Vagina (tissue), 2 donors: ENCODE measurements around the gene OR1M1. TPM values are rescaled to one million over a fixed set of nuclear protein-coding genes. Genes with fewer than 3 reads are reported as not detected.
"Not testable (repeated sequence)": the region's sequence is repeated elsewhere in the genome, so short reads cannot be mapped to it uniquely, and the experiment has no call there.

Source experiments
- DNase-seq, 2 donors: peaks; one replicate each; pipeline ENCODE4 v3.0.0-alpha.2; 2017; ENCODE audit errors: extremely low spot score in 2 of 2
- H3K27ac ChIP-seq: fragments of 200-600 bp; sonication (generic); one replicate; pipeline ENCODE4 v1.5.1; 2019
- H3K27me3 ChIP-seq: fragments of 200-600 bp; sonication (generic); one replicate; pipeline ENCODE4 v1.5.1; 2019
- H3K36me3 ChIP-seq, 2 donors: fragments of 200-600 bp; sonication (generic); one replicate each; pipeline ENCODE4 v1.5.1; 2017 to 2019
- H3K4me1 ChIP-seq: fragments of 200-600 bp; sonication (generic); one replicate; pipeline ENCODE4 v1.5.1; 2019
- H3K4me3 ChIP-seq, 2 donors: fragments of 200-600 bp; sonication (generic); 1 replicate in 1 of 2; 2 replicates in 1 of 2; pipeline ENCODE4 v1.5.1; 2016 to 2019
- H3K9me3 ChIP-seq: fragments of 200-600 bp; sonication (generic); one replicate; pipeline ENCODE4 v1.5.1; 2019
- POLR2A ChIP-seq, 2 donors: fragments of 450-650 bp; IDR thresholded peaks; one replicate each; pipeline ENCODE4 v1.6.1; 2017; ENCODE audit warnings: antibody characterized with exemption in 2 of 2, mild to moderate bottlenecking in 2 of 2, moderate library complexity in 2 of 2
- POLR2AphosphoS5 ChIP-seq, 2 donors: sonication (generic); formaldehyde crosslinking; IDR thresholded peaks; one replicate each; pipeline ENCODE4 v1.9.0; 2017; ENCODE audit warnings: antibody characterized with exemption in 2 of 2, mild to moderate bottlenecking in 2 of 2, low read depth in 1 of 2; ENCODE audit not compliant: insufficient read depth in 1 of 2
- intact Hi-C: fragments of 100-400 bp; cut with DNase I; formaldehyde crosslinking; loops from one replicate; pipeline ENCODE4 v1.15.1; 2023
- total RNA-seq: library from RNA; depleted of rRNA; stranded (reverse); fragments of >200 nt; gene quantifications from one replicate; pipeline ENCODE4 v1.2.3, GENCODE V29; 2016
- TF ChIP-seq, protein P1 (sequence below), 3 experiments: fragments of 450-650 bp in 2 of 3; fragments of 200-600 bp in 1 of 3; sonication (generic) in 1 of 3; IDR thresholded peaks; one replicate each; pipeline ENCODE4 v1.5.1; 2017 to 2019; ENCODE audit warnings: antibody characterized with exemption in 3 of 3, mild to moderate bottlenecking in 2 of 3, moderate library complexity in 2 of 3

Gene OR1M1
- total RNA-seq, 1 donor from 2014 or later = not detected

- Histone ChIP-seq H3K36me3 (no peaks in the 10 kb centered on the region), H3K27ac (no peak overlapping the region), H3K27me3 (no peaks in the 10 kb centered on the region), H3K4me1 (no peaks in the 10 kb centered on the region), H3K4me3 (no peak overlapping the region), H3K9me3 (no peaks in the 10 kb centered on the region)
- DNase-seq = no peak
- intact Hi-C loops = no loop called here
- TF ChIP-seq, protein P1, sequence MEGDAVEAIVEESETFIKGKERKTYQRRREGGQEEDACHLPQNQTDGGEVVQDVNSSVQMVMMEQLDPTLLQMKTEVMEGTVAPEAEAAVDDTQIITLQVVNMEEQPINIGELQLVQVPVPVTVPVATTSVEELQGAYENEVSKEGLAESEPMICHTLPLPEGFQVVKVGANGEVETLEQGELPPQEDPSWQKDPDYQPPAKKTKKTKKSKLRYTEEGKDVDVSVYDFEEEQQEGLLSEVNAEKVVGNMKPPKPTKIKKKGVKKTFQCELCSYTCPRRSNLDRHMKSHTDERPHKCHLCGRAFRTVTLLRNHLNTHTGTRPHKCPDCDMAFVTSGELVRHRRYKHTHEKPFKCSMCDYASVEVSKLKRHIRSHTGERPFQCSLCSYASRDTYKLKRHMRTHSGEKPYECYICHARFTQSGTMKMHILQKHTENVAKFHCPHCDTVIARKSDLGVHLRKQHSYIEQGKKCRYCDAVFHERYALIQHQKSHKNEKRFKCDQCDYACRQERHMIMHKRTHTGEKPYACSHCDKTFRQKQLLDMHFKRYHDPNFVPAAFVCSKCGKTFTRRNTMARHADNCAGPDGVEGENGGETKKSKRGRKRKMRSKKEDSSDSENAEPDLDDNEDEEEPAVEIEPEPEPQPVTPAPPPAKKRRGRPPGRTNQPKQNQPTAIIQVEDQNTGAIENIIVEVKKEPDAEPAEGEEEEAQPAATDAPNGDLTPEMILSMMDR (IDR thresholded peaks at IDR 0.05) = no peak
- TF ChIP-seq POLR2AphosphoS5 (IDR thresholded peaks at IDR 0.05; ENCODE audit: insufficient read depth in 1 of 2, low read depth in 1 of 2) (no peak), POLR2A (IDR thresholded peaks at IDR 0.05) (no peak)
These were observed 32.7 kb upstream of the OR1M1 start for GRCh38 chr19:9054207-9054606.

GRCh38 chr19:9054765-9055164, 32.1 kb upstream of the OR1M1 start:
- DNase-seq = no peak
- Histone ChIP-seq H3K4me3 (no peak overlapping the region), H3K27ac (no peak overlapping the region), H3K27me3 (no peaks in the 10 kb centered on the region), H3K36me3 (no peaks in the 10 kb centered on the region), H3K9me3 (no peaks in the 10 kb centered on the region), H3K4me1 (no peaks in the 10 kb centered on the region)
- TF ChIP-seq POLR2AphosphoS5 (IDR thresholded peaks at IDR 0.05; ENCODE audit: insufficient read depth in 1 of 2, low read depth in 1 of 2) (no peak), POLR2A (IDR thresholded peaks at IDR 0.05) (no peak)
- TF ChIP-seq, protein P1 (IDR thresholded peaks at IDR 0.05) = no peak
- intact Hi-C loops = no loop called here

GRCh38 chr19:9056131-9056530, 30.7 kb upstream of the OR1M1 start:
- H3K4me1 ChIP-seq, H3K36me3 ChIP-seq, H3K27me3 ChIP-seq, H3K4me3 ChIP-seq, DNase-seq, H3K27ac ChIP-seq, intact Hi-C loops, H3K9me3 ChIP-seq: not testable (repeated sequence)

DNA sequence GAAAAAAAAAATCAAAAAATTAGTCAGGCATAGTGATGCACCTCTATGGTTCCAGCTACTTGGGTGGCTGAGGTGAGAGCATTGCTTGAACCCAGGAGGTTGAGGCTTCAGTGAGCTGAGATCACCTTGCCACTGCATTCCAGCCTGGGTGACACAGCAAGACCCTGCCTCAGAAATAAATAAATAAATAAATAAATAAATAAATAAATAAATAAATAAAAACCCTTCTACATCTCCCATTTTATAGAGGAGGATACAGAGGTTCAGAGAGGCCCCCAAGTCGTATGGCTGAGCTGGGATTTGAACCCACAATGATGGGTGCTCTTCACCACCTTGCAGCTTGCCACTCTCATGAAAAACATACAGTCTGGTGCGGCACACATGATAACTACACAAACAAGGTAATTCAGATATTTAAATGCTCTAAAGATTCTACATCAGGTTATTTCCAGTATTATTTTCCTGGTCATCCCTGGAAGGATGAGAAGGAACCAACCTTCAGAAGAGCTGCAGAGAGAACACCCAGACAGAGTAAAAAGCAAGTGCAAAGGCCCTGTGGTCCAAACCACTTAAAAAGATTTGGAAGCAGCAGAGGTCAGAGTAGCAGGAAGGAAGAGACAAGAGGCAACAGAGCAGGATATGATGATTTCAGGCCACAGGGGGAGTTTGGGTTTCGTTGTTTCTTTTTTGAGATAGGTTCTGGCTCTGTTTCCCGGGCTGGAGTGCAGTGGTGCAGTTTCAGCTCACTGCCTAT, 29.2 kb upstream of the OR1M1 start:
- Histone ChIP-seq H3K27me3 (no peaks in the 10 kb centered on the region), H3K36me3 (no peaks in the 10 kb centered on the region), H3K4me3 (no peak overlapping the region), H3K4me1 (no peaks in the 10 kb centered on the region), H3K27ac (no peak overlapping the region), H3K9me3 (no peaks in the 10 kb centered on the region)
- no peak for DNase-seq
- intact Hi-C loops = no loop called here
- TF ChIP-seq POLR2A (IDR thresholded peaks at IDR 0.05) (no peak), POLR2AphosphoS5 (IDR thresholded peaks at IDR 0.05; ENCODE audit: insufficient read depth in 1 of 2, low read depth in 1 of 2) (no peak)
- TF ChIP-seq, protein P1 (IDR thresholded peaks at IDR 0.05) = no peak

GRCh38 chr19:9058905-9059667, 27.8 kb upstream of the OR1M1 start:
- no peak overlapping the region for H3K27ac ChIP-seq
- H3K4me1 ChIP-seq = no peaks in the 10 kb centered on the region
- TF ChIP-seq, protein P1 (IDR thresholded peaks at IDR 0.05) = no peak
- TF ChIP-seq POLR2A (IDR thresholded peaks at IDR 0.05) = no peak
- no peak for TF ChIP-seq POLR2AphosphoS5 (IDR thresholded peaks at IDR 0.05; ENCODE audit: insufficient read depth in 1 of 2, low read depth in 1 of 2)
- no peaks in the 10 kb centered on the region for H3K27me3 ChIP-seq
- intact Hi-C loops = no loop called here
- no peak for DNase-seq
- H3K36me3 ChIP-seq = no peaks in the 10 kb centered on the region
- H3K9me3 ChIP-seq = no peaks in the 10 kb centered on the region
- no peak overlapping the region for H3K4me3 ChIP-seq
